A549 (cell line): Measurements from ENCODE around the gene STATH. TPM values are rescaled to one million over a fixed set of nuclear protein-coding genes. Genes with fewer than 3 reads are reported as not detected.

Experiments
- ATAC-seq, 2 experiments: fragments of 200-7000 bp in 1 of 2; fragments of >200 bp in 1 of 2; cut with Nextera tagmentation in 1 of 2; cut with Tn5 transposase in 1 of 2; 3 replicates each; pipeline versions ENCODE4 v1.8.0 to v1.9.1; 2018 to 2020; ENCODE audit warnings: mild to moderate bottlenecking in 1 of 2, moderate library complexity in 1 of 2
- CTCF ChIA-PET: fragments of 300-600 bp; sonication (Branson Sonifier 250); formaldehyde crosslinking; extraction: SDS; loops from one replicate; lab custom pipeline; 2021; ENCODE audit warnings: antibody characterized with exemption, inconsistent platforms; lab: Yijun Ruan, JAX
- POLR2A ChIA-PET: fragments of 350-600 bp; formaldehyde crosslinking; extraction: SDS; loops from one replicate; lab custom pipeline; 2021; ENCODE audit warnings: antibody characterized with exemption, inconsistent platforms; lab: Yijun Ruan, JAX
- DNase-seq, 2 experiments: peaks; one replicate each; pipeline versions ENCODE4 v3.0.0 to v3.0.0-alpha.2; 2011 to 2016; ENCODE audit warnings: low read depth in 1 of 2, low spot score in 1 of 2
- FAIRE-seq: peaks from 2 replicates; lab custom pipeline; 2011; peaks lifted over from hg19 to GRCh38; lab: Jason Lieb, UNC
- H3K27ac ChIP-seq, 2 experiments: fragments of >200 bp; sonication (Bioruptor Twin); formaldehyde crosslinking; 3 replicates each; pipeline ENCODE4 v1.5.1; 2016 to 2017
- H3K4me1 ChIP-seq: fragments of >200 bp; sonication (Bioruptor Twin); formaldehyde crosslinking; 3 replicates; pipeline ENCODE4 v1.6.1; 2016
- H3K4me2 ChIP-seq: fragments of >200 bp; sonication (Bioruptor Twin); formaldehyde crosslinking; 3 replicates; pipeline ENCODE4 v1.6.1; 2016
- H3K4me3 ChIP-seq: fragments of >200 bp; sonication (Bioruptor Twin); formaldehyde crosslinking; 3 replicates; pipeline ENCODE4 v1.5.1; 2016
- H3K9me3 ChIP-seq: fragments of >200 bp; sonication (Bioruptor Twin); formaldehyde crosslinking; 3 replicates; pipeline ENCODE4 v1.6.1; 2016
- BHLHE40 ChIP-seq: IDR thresholded peaks from 2 replicates; pipeline ENCODE4 v1.6.1; 2012; ENCODE audit warnings: low read depth, low read length, inconsistent platforms
- CBX2 ChIP-seq: fragments of 200-600 bp; sonication (generic); IDR thresholded peaks from 2 replicates; pipeline ENCODE4 v1.6.1; 2016; ENCODE audit warnings: low read depth, mild to moderate bottlenecking, borderline replicate concordance
- CEBPB ChIP-seq, 2 experiments: fragments of >200 bp in 1 of 2; sonication (Bioruptor Twin) in 1 of 2; formaldehyde crosslinking in 1 of 2; IDR thresholded peaks; 2 replicates each; pipeline ENCODE4 v1.6.1; 2012 to 2016
- EP300 ChIP-seq, 2 experiments: fragments of >200 bp; sonication (Bioruptor Twin); formaldehyde crosslinking; IDR thresholded peaks; 2 replicates in 1 of 2; 3 replicates in 1 of 2; pipeline ENCODE4 v1.6.1; 2016 to 2017
- FOSB ChIP-seq: fragments of 250-450 bp; sonication (Bioruptor Pico); IDR thresholded peaks from 2 replicates; pipeline ENCODE4 v1.5.0; 2020; ENCODE audit warnings: mild to moderate bottlenecking, moderate library complexity
- FOSL2 ChIP-seq, 2 experiments: fragments of 450-650 bp in 1 of 2; fragments of >200 bp in 1 of 2; sonication (Bioruptor Twin) in 1 of 2; formaldehyde crosslinking; IDR thresholded peaks; 2 replicates each; pipeline versions ENCODE4 v1.5.0 to v1.6.1; 2016 to 2020; ENCODE audit warnings: mild to moderate bottlenecking in 1 of 2, moderate library complexity in 1 of 2
- FOXS1 ChIP-seq: fragments of 250-450 bp; sonication (Bioruptor Pico); IDR thresholded peaks from 2 replicates; pipeline ENCODE4 v1.5.0; 2020; ENCODE audit warnings: mild to moderate bottlenecking, moderate library complexity
- HDAC2 ChIP-seq: fragments of 200-600 bp; sonication (generic); IDR thresholded peaks from 2 replicates; pipeline ENCODE4 v1.6.1; 2016
- HOXA7 ChIP-seq: fragments of 250-450 bp; sonication (Bioruptor Pico); IDR thresholded peaks from 2 replicates; pipeline ENCODE4 v1.5.0; 2020; ENCODE audit warnings: mild to moderate bottlenecking, moderate library complexity
- JUN ChIP-seq, 2 experiments: fragments of >200 bp; sonication (Bioruptor Twin); formaldehyde crosslinking; IDR thresholded peaks; 2 replicates in 1 of 2; 3 replicates in 1 of 2; pipeline ENCODE4 v1.6.1; 2016 to 2017
- JUNB ChIP-seq: fragments of >200 bp; sonication (Bioruptor Twin); formaldehyde crosslinking; IDR thresholded peaks from 2 replicates; pipeline ENCODE4 v1.6.1; 2016
- MAFK ChIP-seq: fragments of 450-650 bp; IDR thresholded peaks from 2 replicates; pipeline ENCODE4 v1.6.1; 2014; ENCODE audit not compliant: partially characterized antibody
- NFE2L2 ChIP-seq: fragments of 150-350 bp; conservative IDR thresholded peaks from 2 replicates; pipeline ENCODE4 v1.6.1; 2014; ENCODE audit warnings: low read length
- NPAS2 ChIP-seq: fragments of 250-450 bp; sonication (Bioruptor Pico); IDR thresholded peaks from 2 replicates; pipeline ENCODE4 v1.8.0; 2022; ENCODE audit warnings: mild to moderate bottlenecking, moderate library complexity, borderline replicate concordance
- RAD21 ChIP-seq, 2 experiments: fragments of >200 bp in 1 of 2; sonication (Bioruptor Twin) in 1 of 2; formaldehyde crosslinking in 1 of 2; IDR thresholded peaks in 1 of 2; conservative IDR thresholded peaks in 1 of 2; 2 replicates in 1 of 2; 3 replicates in 1 of 2; pipeline ENCODE4 v1.6.1; 2012 to 2018; ENCODE audit warnings: inconsistent platforms in 1 of 2
- TFCP2L1 ChIP-seq: fragments of 250-450 bp; sonication (Bioruptor Pico); IDR thresholded peaks from 2 replicates; pipeline ENCODE4 v1.5.0; 2021; ENCODE audit warnings: mild to moderate bottlenecking
- TP53 ChIP-seq: fragments of 250-450 bp; sonication (Bioruptor Pico); IDR thresholded peaks from 2 replicates; pipeline ENCODE4 v1.5.0; 2021; ENCODE audit warnings: mild to moderate bottlenecking, moderate library complexity
- ZC3H11A ChIP-seq: fragments of 450-650 bp; IDR thresholded peaks from 2 replicates; pipeline ENCODE4 v1.6.1; 2014; ENCODE audit warnings: antibody characterized with exemption, mild to moderate bottlenecking
- ZFP36 ChIP-seq: fragments of 450-650 bp; IDR thresholded peaks from 2 replicates; pipeline ENCODE4 v1.6.1; 2014; ENCODE audit warnings: borderline replicate concordance; ENCODE audit not compliant: partially characterized antibody
- WGBS: methylation state at CpG from one replicate; pipeline ENCODE4 v1.1.6; 2017; ENCODE audit errors: missing lambda C conversion rate; 5-methylcytosine and 5-hydroxymethylcytosine counted together
- polyA plus RNA-seq, 4 experiments: library from polyadenylated mRNA; depleted of rRNA in 3 of 4; stranded (reverse); fragments of >200 nt; fragmentation: RNase III in 1 of 4; extraction: RNeasy Plus Mini Kit Qiagen cat#74134 plus additional on column Dnase treatment in 1 of 4; gene quantifications; 2 replicates in 3 of 4; 3 replicates in 1 of 4; pipeline ENCODE4 v1.2.3, GENCODE V29; 2011 to 2017
- TF ChIP-seq, protein P1 (sequence below): fragments of >200 bp; sonication (Bioruptor Twin); formaldehyde crosslinking; IDR thresholded peaks from 2 replicates; pipeline ENCODE4 v1.6.1; 2016
- TF ChIP-seq, protein P2 (sequence below): fragments of 200-600 bp; sonication (generic); IDR thresholded peaks from 2 replicates; pipeline ENCODE4 v1.6.1; 2016; ENCODE audit warnings: antibody characterized with exemption, mild to moderate bottlenecking, moderate library complexity
- TF ChIP-seq, protein P3 (sequence below): IDR thresholded peaks from 2 replicates; pipeline ENCODE4 v1.6.1; 2012; ENCODE audit warnings: low read depth, borderline replicate concordance

The STATH gene
- polyA plus RNA-seq, 2 of the 4 experiments (the other 2 are of a cell fraction) = not detected

DNA sequence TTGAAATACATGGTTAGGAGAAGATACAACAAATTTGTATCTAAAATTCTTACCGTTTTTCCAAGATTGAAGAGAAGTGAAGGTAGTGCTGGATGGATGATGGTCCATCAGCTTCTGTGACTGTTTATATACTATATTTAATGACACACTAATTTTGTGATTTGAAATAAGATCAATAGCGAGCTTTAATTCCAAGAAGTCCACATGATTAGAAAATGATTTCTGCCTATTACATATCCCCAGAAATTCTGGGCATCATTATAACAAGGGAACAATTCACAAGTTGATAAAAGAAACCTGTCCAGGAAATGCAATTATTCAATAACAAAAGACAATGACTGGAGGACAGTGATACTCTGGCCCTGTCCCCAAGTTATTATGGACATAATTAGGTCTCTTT lies 30.1 kb upstream of the STATH start, which contains the start of gene CSN2:
TSS of gene CSN2 (minus strand) at position 101 of the 400 bp plus-strand sequence. CDS start 4,733 bp downstream, outside the sequence.
- no peak for FAIRE-seq
- H3K9me3 ChIP-seq = no peaks in the 10 kb centered on the region
- H3K4me2 ChIP-seq = no peak within 1 kb of the TSS
- no peak for ATAC-seq
- WGBS = 49% methylated on average over 2 of the region's 2 CpGs
- POLR2A ChIA-PET = no interaction called here
- H3K4me3 ChIP-seq = no peak within 1 kb of the TSS
- CTCF ChIA-PET = no interaction called here
- TF ChIP-seq ZFP36 = no peak
- no peak for TF ChIP-seq TFCP2L1 (CRISPR knock-in tag)
- no peak for TF ChIP-seq FOXS1 (CRISPR knock-in tag)
- no peak for TF ChIP-seq HDAC2
- TF ChIP-seq NPAS2 (CRISPR knock-in tag) = no peak
- no peak for TF ChIP-seq CEBPB (IDR thresholded peaks at IDR 0.05)
- no peak for TF ChIP-seq ZC3H11A
- TF ChIP-seq TP53 (CRISPR knock-in tag) = no peak
- no peak for TF ChIP-seq JUNB
- TF ChIP-seq, all 56 proteins: peak for 0
- Histone ChIP-seq H3K4me1 (no peaks in the 10 kb centered on the region), H3K27ac (no peak within 1 kb of the TSS)
- no peak for DNase-seq

DNA sequence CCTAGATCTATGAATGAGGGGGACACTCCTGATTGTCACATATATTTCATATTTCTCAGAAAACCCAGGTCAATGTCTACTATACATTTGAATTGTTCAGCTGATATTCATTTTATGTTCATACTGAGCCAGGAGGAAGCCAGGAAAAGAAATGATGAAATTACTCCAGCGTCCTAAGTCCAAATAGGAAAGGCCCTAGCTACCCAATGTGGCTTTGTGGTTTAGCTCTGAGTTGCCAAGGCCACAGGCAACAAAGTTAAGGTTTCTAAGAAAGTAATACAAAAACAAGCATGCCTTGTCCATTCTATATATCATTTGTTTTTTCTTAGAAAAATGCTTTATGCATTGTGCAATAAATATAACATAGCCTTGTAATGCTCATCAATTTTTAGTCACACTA lies 25.7 kb upstream of the STATH start:
- no peak for ATAC-seq
- no peak for DNase-seq
- H3K4me3 ChIP-seq = no peak overlapping the region
- no peaks in the 10 kb centered on the region for H3K9me3 ChIP-seq
- H3K27ac ChIP-seq = no peak overlapping the region
- POLR2A ChIA-PET = no interaction called here
- TF ChIP-seq JUN (IDR thresholded peaks at IDR 0.05) (no peak), CBX2 (no peak)
- TF ChIP-seq, all 56 proteins: peak for 0
- WGBS = 8% methylated on average over 1 of the region's 1 CpG
- FAIRE-seq = no peak
- CTCF ChIA-PET = no interaction called here
- Histone ChIP-seq H3K4me1 (no peaks in the 10 kb centered on the region), H3K4me2 (no peak overlapping the region)

DNA sequence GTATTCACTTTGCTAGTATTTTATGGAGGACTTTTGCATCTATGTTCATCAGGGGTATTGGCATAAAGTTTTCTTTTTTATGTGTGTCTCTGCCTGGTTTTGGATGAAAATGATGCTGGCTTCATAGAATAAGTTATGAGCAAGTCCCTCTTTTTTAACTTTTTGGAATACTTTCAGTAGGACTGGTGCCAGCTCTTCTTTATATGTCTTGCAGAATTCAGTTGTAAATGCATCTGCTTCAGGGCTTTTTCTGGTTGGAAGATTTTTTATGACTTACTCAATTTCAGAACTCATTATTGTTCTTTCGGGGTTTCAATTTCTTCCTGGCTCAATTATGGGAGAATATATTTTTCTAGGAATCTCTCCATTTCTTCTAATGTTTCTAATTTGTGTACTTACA lies 21.1 kb upstream of the STATH start:
- Histone ChIP-seq H3K4me2 (no peak overlapping the region), H3K9me3 (no peaks in the 10 kb centered on the region), H3K4me3 (no peak overlapping the region)
- ChIA-PET POLR2A (no interaction called here), CTCF (no interaction called here)
- no peak for DNase-seq
- 35% methylated on average over 1 of the region's 1 CpG for WGBS
- no peak for ATAC-seq
- no peak for TF ChIP-seq EP300 (IDR thresholded peaks at IDR 0.05)
- TF ChIP-seq HOXA7 (CRISPR knock-in tag) = no peak
- TF ChIP-seq FOSL2 (IDR thresholded peaks at IDR 0.05) = no peak
- TF ChIP-seq FOSL2 (CRISPR knock-in tag; IDR thresholded peaks at IDR 0.05) = no peak
- TF ChIP-seq, protein P1, sequence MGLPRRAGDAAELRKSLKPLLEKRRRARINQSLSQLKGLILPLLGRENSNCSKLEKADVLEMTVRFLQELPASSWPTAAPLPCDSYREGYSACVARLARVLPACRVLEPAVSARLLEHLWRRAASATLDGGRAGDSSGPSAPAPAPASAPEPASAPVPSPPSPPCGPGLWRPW = no peak
- TF ChIP-seq, all 56 proteins: peak for 0
- H3K4me1 ChIP-seq = no peaks in the 10 kb centered on the region
- H3K27ac ChIP-seq = no peak overlapping the region
- no peak for FAIRE-seq

DNA sequence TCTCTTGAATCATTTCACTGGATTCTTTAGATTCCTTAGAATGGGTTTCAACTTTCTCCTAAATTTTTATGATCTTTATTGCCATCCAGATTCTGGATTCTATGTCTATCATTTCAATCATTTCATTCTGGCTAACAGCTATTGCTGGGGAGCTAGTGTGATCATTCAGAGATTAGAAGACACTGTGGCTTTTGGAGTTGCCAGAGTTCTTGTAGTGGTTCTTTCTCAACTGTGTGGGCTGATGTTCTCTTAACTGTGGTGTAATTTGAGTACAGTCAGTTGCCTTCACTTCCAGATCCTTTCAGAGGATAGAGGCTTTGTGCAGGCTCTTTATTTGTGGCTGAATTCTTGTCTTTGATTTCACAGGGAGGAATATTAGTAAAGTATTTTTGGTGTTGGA lies 18.2 kb upstream of the STATH start:
- DNase-seq = no peak
- ChIA-PET CTCF (no interaction called here), POLR2A (no interaction called here)
- ATAC-seq = no peak
- H3K27ac ChIP-seq = no peak overlapping the region
- no peaks in the 10 kb centered on the region for H3K4me1 ChIP-seq
- TF ChIP-seq NPAS2 (CRISPR knock-in tag) = no peak
- no peak for TF ChIP-seq FOSL2 (IDR thresholded peaks at IDR 0.05)
- no peak for TF ChIP-seq FOSL2 (CRISPR knock-in tag; IDR thresholded peaks at IDR 0.05)
- TF ChIP-seq FOXS1 (CRISPR knock-in tag) = no peak
- no peak for TF ChIP-seq CBX2
- no peak for TF ChIP-seq MAFK
- TF ChIP-seq ZC3H11A = no peak
- TF ChIP-seq, protein P2, sequence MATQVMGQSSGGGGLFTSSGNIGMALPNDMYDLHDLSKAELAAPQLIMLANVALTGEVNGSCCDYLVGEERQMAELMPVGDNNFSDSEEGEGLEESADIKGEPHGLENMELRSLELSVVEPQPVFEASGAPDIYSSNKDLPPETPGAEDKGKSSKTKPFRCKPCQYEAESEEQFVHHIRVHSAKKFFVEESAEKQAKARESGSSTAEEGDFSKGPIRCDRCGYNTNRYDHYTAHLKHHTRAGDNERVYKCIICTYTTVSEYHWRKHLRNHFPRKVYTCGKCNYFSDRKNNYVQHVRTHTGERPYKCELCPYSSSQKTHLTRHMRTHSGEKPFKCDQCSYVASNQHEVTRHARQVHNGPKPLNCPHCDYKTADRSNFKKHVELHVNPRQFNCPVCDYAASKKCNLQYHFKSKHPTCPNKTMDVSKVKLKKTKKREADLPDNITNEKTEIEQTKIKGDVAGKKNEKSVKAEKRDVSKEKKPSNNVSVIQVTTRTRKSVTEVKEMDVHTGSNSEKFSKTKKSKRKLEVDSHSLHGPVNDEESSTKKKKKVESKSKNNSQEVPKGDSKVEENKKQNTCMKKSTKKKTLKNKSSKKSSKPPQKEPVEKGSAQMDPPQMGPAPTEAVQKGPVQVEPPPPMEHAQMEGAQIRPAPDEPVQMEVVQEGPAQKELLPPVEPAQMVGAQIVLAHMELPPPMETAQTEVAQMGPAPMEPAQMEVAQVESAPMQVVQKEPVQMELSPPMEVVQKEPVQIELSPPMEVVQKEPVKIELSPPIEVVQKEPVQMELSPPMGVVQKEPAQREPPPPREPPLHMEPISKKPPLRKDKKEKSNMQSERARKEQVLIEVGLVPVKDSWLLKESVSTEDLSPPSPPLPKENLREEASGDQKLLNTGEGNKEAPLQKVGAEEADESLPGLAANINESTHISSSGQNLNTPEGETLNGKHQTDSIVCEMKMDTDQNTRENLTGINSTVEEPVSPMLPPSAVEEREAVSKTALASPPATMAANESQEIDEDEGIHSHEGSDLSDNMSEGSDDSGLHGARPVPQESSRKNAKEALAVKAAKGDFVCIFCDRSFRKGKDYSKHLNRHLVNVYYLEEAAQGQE = no peak
- TF ChIP-seq, protein P3, sequence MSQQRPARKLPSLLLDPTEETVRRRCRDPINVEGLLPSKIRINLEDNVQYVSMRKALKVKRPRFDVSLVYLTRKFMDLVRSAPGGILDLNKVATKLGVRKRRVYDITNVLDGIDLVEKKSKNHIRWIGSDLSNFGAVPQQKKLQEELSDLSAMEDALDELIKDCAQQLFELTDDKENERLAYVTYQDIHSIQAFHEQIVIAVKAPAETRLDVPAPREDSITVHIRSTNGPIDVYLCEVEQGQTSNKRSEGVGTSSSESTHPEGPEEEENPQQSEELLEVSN = no peak
- no peak for TF ChIP-seq FOSB
- no peak for TF ChIP-seq RAD21 (conservative IDR thresholded peaks at IDR 0.05 in 1 of 2, IDR thresholded peaks at IDR 0.05 in 1 of 2)
- no peak for TF ChIP-seq NFE2L2
- no peak for TF ChIP-seq TFCP2L1 (CRISPR knock-in tag)
- TF ChIP-seq, protein P1 = no peak
- no peak for TF ChIP-seq BHLHE40
- no peak for TF ChIP-seq JUN (IDR thresholded peaks at IDR 0.05)
- no peak overlapping the region for H3K4me2 ChIP-seq
- no peak overlapping the region for H3K4me3 ChIP-seq
- H3K9me3 ChIP-seq = no peaks in the 10 kb centered on the region
- FAIRE-seq = no peak
